GM19328 (cell line): ENCODE measurements around the gene SYCP3.

ENCODE experiments used
- ATAC-seq: cut with Tn5 transposase; IDR thresholded peaks from one replicate; pipeline ENCODE4 v1.9.1; 2021; ENCODE audit warnings: mild to moderate bottlenecking, moderate library complexity; ENCODE audit not compliant: unreplicated experiment

SYCP3 gene

DNA sequence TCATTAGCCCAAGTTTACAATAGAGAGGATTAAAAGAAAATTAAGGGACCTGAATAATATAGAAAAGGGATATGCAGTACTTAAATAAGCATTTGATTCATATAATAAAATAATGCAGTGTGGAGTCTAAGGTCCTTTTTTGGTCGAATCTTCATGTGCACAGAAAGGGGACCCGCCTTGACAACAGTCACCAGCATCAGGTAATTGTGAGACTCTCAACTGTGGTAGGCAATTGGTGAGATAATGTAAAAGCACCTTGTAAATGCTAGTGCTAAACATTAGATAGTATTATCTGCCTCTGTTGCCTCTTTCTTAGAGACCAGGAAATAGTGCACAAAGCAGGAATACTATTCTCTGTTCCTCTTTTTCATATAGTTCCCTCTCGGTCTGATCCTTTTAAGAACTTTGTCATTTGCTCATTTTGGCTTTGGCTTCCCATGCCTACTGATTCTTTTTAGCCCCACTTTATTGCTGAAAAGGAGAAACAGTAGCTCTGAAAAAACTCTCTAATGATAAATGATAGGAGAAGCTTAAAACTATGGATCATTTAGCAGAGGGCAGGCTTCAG lies 24.3 kb downstream of the SYCP3 start:
- ATAC-seq: no peak

DNA sequence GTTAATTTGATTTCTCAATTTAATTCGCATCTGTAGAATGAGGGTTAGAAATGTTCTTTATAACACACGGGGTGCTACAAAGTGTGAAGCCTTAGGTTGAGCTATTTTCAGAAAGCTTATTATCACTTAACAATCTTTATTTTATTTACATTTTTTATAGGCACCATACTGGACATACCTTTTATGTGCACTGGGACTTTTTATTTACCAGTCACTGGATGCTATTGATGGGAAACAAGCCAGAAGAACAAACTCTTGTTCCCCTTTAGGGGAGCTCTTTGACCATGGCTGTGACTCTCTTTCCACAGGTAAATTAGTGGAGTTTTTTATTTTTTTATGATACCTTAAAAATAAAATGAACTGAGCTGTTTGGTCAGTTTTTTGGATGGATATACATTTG lies 25.3 kb downstream of the SYCP3 start:
- ATAC-seq: no peak

GRCh38 chr12:101713059-101713682 lies 26.1 kb downstream of the SYCP3 start:
- ATAC-seq: no peak

DNA sequence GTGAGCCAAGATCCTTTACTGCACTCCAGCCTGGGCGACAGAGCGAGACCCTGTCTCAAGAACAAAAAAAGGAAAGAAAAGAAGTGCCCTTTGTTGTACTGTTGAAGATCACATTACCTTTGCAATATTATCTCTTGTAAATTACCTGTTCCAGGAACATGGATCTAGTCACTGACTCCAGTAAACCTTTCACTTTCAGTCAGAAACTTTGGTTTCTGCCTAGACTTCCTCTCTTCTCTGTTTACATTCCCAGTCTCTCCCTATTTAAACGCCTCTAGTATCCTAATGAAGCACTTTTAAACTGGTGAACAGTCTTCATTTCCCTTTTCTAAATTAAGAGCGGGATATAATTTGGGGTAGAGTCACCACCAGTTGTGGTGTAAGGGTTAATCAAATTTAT lies 29.0 kb downstream of the SYCP3 start:
- ATAC-seq: no peak

- ATAC-seq: no peak
Observed at GRCh38 chr12:101707131-101707782, 32.0 kb downstream of the SYCP3 start.

DNA sequence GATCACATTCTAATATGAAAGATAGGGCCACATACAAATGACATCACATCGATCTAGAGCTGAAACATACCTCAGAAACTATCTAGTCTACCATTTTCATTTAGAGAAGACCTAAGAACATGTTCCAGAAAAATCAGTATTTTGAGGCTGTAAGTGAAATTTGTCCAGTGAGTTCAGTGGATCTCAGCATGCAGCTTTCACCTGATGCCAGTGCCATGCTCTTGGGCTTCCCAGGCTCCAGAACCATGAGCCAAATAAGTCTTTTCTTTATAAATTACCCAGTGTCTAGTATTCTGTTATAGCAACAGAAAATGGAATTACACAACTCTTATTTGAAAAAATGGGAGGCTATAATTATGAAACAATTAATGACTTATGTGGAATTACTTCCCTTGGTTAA lies 32.9 kb downstream of the SYCP3 start:
- ATAC-seq: no peak

GRCh38 chr12:101703487-101703886 lies 35.8 kb downstream of the SYCP3 start:
- ATAC-seq: no peak

- ATAC-seq: no peak
Observed at GRCh38 chr12:101700299-101700820, 38.9 kb downstream of the SYCP3 start.

DNA sequence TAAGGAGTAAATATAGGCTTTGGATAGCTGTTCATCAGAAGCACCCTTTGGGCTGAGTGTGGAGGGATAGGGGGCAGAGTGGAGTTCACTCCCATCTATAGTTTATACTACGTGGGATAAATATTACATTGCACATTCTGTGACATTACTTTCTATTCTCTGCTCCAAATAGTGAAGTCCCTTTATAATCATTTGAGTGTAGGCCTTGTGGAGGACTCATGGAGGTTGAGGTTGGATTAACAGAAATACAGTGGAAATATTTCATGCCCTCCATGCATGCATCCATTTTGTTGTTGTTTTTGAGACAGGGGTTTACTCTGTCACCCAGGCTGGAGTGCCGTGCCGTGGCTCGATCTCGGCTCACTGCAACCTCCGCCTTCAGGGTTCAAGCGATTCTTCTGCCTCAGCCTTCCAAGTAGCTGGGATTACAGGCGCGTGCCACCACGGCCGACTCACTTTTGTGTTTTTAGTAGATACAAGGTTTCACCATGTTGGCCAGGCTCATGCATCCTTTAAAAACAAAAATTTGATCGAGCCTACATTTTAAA lies 40.4 kb downstream of the SYCP3 start:
- ATAC-seq: no peak

GRCh38 chr12:101697930-101698799 lies 41.1 kb downstream of the SYCP3 start:
- ATAC-seq: peak; percentile 31

GRCh38 chr12:101697197-101697929 lies 41.9 kb downstream of the SYCP3 start, which contains the start of gene CHPT1:
CHPT1 (plus strand) TSS chr12:101697640; CDS start chr12:101697862, 222 bp downstream.
- ATAC-seq: peak; percentile 71

GRCh38 chr12:101696251-101697196 lies 42.7 kb downstream of the SYCP3 start:
- ATAC-seq: no peak

DNA sequence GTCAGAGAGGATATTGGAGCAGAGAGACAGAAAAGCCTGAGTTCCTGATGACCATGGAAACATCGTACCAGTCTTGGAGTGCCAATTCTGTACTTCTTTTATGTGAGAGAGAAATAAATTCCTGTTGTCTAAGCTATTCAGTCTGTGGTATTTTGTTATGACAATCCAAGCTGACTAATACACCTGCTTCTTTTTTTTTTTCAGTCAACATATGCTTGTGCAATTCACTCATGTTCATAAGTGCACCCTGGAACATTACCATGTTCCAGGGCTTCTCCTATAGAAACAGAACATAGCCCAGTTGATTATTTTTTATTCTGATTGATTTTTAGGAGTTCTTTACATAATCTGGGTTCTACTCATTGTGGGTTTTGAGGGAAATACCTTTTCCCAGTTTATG lies 43.6 kb downstream of the SYCP3 start:
- no peak for ATAC-seq

GRCh38 chr12:101694986-101695385 lies 44.3 kb downstream of the SYCP3 start:
- no peak for ATAC-seq

DNA sequence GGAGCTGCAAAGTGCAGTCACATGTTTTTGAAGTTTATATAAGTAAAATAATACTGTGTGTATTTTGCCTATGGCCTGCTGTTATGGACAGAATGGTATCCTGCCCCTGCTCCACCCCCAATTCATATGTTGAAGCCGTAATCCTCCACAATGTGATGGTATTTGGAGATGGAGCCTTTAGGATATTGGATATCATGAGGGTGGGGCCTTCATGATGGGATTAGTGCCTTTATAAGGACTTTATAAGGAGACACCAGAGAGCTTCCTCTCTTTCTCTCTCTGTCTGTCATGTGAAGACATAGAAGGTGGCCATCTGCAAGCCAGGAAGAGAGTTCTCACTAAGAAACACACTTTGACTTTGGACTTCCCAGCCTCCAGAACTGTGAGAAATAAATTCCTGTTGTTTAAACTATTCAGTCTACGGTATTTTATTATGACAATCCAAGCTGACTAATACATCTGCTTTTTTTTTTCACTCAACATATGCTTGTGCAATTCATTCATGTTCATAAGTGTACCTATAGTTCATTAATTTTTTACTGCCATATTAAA lies 44.9 kb downstream of the SYCP3 start:
- ATAC-seq: no peak

GRCh38 chr12:101691503-101692096 lies 47.7 kb downstream of the SYCP3 start:
- no peak for ATAC-seq

DNA sequence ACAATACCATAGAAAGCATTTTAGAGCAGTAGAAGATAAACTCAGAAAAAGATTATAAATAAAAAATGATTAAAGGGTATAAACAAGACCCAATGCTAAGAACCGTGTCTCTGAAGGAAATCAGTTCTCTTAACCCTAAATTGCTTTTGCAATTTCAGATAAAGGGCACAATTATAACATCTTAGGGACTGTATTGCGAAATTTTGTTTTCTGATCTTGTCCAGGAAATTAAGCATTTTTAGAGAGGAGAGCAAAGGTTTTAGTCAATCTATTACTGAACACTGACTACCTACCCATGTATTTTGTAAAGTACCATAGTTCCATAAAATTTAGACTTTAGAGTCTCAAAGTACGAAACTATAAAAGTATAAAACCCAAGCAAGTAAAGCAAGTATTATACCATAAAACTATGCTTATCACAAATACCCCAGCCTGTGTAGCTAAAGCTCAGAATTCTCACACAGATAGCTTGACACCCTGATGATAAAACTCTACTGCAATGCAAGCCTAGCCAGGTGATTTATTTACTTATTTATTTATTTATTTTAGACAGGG lies 48.6 kb downstream of the SYCP3 start:
- ATAC-seq: no peak

DNA sequence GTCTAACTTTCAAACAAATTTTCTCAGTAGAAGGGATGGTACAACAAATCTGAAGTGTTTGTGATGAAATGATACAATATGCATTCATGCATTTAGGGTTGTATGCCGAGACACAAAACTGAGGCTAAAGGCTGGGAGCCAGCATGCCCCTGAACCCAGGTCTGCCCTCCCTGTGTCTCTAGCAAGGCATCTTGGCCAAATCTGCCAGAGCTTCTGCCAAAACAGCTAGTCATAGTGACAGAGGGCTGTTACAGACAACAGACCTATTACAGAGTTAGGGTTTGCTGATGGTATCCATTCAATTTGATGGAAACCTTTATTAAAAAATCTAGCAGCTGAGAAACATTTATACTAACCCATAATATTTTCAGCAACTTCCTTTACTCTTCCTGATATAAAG lies 53.1 kb downstream of the SYCP3 start:
- no peak for ATAC-seq
